ENCODE results near the gene COL20A1. TPM values are rescaled to one million over a fixed set of nuclear protein-coding genes. Genes with fewer than 3 reads are reported as not detected.

Gene COL20A1
- total and polyA plus RNA-seq, 12 donors = 0.26 to 0.30 TPM; not detected in 10

DNA sequence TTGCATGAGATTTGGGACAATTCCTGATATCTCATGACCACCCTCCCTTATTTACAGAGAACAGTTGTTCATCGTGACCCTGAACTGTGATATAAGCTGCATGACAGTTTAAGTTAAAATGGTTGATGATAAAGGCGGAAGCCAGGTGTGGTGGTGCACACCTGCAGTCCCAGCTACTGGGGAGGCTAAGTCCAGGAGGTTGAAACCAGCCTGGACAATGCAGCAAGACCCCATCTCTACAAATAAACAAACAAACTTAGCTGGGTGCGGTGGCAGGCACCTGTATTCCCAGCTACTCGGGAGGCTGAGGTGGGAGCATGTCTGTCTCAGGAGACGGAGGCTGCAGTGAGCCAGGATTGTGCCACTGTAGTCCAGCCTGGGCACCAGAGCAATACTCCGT is 24.1 kb downstream of the COL20A1 start:
- Histone ChIP-seq H3K4me3 (no peak overlapping the region), H3K36me3 (no peaks in the 10 kb centered on the region), H3K9me3 (no peaks in the 10 kb centered on the region), H3K4me1 (peaks cover 0 to 22% (median 0%) of the 10 kb centered on the region in 9 donors), H3K27me3 (peaks cover 0 to 25% (median 5%) of the 10 kb centered on the region in 7 donors), H3K27ac (no peak overlapping the region)
- TF ChIP-seq, protein P1, sequence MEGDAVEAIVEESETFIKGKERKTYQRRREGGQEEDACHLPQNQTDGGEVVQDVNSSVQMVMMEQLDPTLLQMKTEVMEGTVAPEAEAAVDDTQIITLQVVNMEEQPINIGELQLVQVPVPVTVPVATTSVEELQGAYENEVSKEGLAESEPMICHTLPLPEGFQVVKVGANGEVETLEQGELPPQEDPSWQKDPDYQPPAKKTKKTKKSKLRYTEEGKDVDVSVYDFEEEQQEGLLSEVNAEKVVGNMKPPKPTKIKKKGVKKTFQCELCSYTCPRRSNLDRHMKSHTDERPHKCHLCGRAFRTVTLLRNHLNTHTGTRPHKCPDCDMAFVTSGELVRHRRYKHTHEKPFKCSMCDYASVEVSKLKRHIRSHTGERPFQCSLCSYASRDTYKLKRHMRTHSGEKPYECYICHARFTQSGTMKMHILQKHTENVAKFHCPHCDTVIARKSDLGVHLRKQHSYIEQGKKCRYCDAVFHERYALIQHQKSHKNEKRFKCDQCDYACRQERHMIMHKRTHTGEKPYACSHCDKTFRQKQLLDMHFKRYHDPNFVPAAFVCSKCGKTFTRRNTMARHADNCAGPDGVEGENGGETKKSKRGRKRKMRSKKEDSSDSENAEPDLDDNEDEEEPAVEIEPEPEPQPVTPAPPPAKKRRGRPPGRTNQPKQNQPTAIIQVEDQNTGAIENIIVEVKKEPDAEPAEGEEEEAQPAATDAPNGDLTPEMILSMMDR (IDR thresholded peaks at IDR 0.05) = no peak
- ATAC-seq (no peak), DNase-seq (no peak)
- intact Hi-C loops (cut with DNase I) = no loop called here
- WGBS, 2 donors = 81 to 94% methylated on average over 6 of the region's 6 CpGs

DNA sequence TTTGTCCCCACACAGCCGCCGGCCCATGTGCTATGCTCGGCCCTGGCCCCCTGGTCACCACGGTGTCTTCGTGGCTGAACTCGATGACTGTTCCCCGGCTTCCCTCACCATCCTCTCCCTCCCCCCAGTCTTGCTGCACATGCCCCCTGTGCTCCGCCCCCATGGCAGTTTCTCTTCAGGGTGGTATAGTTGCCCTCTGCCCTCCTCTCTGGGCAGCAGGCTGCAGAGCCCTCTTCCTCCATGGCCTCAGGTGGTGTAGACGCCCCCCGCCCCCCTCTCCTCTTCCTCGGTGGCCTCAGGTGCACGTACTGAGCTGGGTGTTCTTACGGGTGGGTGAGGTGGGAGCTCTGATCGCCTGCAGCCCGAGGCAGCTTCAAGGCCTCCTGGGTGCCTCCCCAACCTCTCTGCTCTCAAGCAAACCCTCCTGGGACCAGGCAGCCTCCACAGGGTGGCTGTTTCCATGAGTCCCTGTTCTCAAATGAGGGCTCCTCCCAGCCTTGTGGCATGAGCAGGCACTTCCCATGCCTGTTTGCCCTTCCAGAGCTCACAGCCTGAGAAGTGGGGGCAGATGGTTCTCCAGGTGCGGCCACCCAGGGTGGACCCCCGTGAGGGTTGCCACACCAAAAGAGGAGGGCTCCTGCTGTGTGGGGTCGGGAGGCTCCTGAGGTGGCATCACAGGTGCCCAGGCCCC is 24.8 kb downstream of the COL20A1 start:
- peaks cover 0 to 30% (median 8%) of the 10 kb centered on the region in 7 donors for H3K27me3 ChIP-seq

DNA sequence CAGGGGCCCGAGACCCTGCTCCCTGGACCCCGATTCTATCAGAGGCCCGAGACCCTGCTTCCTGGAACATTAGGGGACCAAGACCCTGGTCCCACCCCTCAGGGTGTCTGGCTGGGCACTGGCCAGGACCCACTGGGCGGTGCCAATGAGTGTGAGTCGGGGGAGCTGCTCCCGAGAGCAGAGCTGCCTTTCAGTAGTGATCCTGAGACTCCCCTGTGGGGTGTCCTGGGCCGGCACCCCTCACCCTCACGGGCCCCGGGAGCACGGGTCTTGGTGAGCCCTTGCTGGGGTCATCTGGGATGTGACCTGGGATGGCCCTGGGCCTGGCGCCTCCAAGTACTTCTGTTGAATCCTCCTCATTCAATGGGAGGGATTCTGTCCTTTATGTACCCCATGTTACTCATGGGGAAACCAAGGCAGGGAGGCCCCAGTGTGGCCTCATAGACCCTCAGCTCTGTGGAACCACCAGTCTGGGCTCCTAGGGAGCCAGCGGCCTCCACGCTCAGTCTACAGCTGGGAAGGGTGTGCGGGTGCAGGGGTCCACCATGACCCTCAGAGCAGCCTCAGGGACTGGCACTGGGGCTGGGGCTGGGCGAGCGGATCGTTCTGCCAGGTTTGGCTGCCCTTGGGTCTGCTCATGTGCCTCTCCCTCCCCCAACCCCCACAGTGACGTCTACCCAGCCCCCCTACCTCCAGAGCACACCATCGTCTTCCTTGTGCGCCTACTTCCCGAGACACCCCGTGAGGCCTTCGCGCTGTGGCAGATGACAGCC is 25.6 kb downstream of the COL20A1 start:
- Histone ChIP-seq H3K9me3 (no peaks in the 10 kb centered on the region), H3K27ac (no peak overlapping the region), H3K27me3 (peaks cover 0 to 29% (median 10%) of the 10 kb centered on the region in 7 donors), H3K4me3 (no peak overlapping the region), H3K4me1 (peaks cover 0 to 12% (median 0%) of the 10 kb centered on the region in 9 donors), H3K36me3 (no peaks in the 10 kb centered on the region)
- TF ChIP-seq, protein P1 (IDR thresholded peaks at IDR 0.05) = no peak
- intact Hi-C loops (cut with DNase I) = no loop called here
- DNase-seq = no peak
- ATAC-seq = no peak
- 90% methylated on average over 24 of the region's 24 CpGs for WGBS, 2 donors

More for the DNA sequence above, 24.8 kb downstream of the COL20A1 start:
- Histone ChIP-seq H3K4me1 (peaks cover 0 to 15% (median 0%) of the 10 kb centered on the region in 9 donors), H3K4me3 (no peak overlapping the region), H3K36me3 (no peaks in the 10 kb centered on the region), H3K27ac (no peak overlapping the region), H3K9me3 (no peaks in the 10 kb centered on the region)
- 85 to 87% methylated on average over 18 of the region's 18 CpGs for WGBS, 2 donors
- ATAC-seq = no peak
- TF ChIP-seq, protein P1 (IDR thresholded peaks at IDR 0.05) = no peak
- no peak for DNase-seq
- intact Hi-C loops (cut with DNase I) = no loop called here

DNA sequence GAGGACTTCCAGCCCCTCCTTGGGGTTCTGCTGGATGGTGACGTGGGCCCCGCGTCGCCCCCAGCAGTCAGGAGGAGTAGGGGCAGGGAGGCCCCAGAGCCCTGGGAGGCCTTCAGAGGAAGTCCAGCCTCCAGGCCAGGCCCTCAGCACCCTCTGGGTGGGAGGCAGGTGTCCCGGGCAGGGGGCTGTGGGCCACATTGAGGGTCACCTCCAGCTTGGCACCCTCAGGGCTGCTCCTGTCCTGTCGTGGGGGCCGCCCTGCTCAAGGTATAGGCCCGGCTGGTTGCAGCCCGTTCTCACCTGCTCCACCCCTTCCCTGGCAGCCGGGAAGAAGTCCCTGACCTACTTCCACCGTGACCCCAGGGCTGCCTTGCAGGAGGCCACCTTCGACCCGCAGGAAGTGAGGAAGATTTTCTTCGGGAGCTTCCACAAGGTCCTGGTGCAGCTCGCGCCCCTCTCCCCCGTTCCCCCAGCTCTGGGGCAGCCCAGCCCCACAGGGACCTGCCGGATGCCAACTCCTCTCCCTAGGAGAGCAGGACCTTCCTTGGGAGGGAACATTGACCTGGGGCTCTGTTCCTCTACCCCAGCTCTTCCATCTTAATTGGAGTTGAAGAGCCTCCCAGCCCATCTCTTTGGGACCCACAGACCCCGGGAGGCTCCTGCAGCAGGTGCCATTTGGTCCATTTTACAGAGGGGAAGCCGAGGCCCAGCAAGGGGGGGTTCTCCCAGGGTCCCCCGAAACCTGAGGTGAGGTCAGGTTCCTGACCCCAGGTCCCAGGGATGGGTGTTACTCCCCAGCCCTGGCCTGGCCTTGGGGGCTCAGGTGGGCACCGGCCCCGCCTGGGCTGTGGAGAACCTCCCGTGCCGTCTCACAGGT is 26.4 kb downstream of the COL20A1 start:
- H3K4me3 ChIP-seq = no peak overlapping the region
- H3K9me3 ChIP-seq = no peaks in the 10 kb centered on the region
- intact Hi-C loops (cut with DNase I) = no loop called here
- H3K27me3 ChIP-seq = peaks cover 0 to 27% (median 10%) of the 10 kb centered on the region in 7 donors
- ATAC-seq (no peak), DNase-seq (no peak)
- WGBS, 2 donors = 79% methylated on average over 25 of the region's 25 CpGs
- no peak overlapping the region for H3K27ac ChIP-seq
- TF ChIP-seq, protein P1 (IDR thresholded peaks at IDR 0.05) = no peak
- H3K36me3 ChIP-seq = no peaks in the 10 kb centered on the region
- peaks cover 0 to 10% (median 0%) of the 10 kb centered on the region in 9 donors for H3K4me1 ChIP-seq

Data from heart right ventricle (tissue), 16 donors.